Measurements from ENCODE around the gene ACVR1B.

ACVR1B gene

GRCh38 chr12:51951199-51951842, at the start of gene ACVR1B:
TSS of gene ACVR1B (plus strand) at chr12:51951699. CDS start at chr12:51951744, 45 bp downstream.
- DNase-seq (ENCODE audit: low read depth in 2 of 2, low spot score in 1 of 2): peak; percentile 82 to 85

GRCh38 chr12:51901881-51902280, 49.6 kb upstream of the ACVR1B start:
- DNase-seq (ENCODE audit: low read depth in 2 of 2, low spot score in 1 of 2): no peak

- no peak for DNase-seq (ENCODE audit: low read depth in 2 of 2, low spot score in 1 of 2)
Measured at GRCh38 chr12:51904951-51905470, 46.5 kb upstream of the ACVR1B start.

GRCh38 chr12:51905471-51906429, 45.7 kb upstream of the ACVR1B start:
- DNase-seq (ENCODE audit: low read depth in 2 of 2, low spot score in 1 of 2): no peak

- no peak for DNase-seq (ENCODE audit: low read depth in 2 of 2, low spot score in 1 of 2)
Measured at GRCh38 chr12:51906430-51907082, 44.9 kb upstream of the ACVR1B start.

GRCh38 chr12:51907083-51907855, 44.2 kb upstream of the ACVR1B start, which contains the start of gene ACVRL1:
TSS of gene ACVRL1 (plus strand) at chr12:51907504. CDS start at chr12:51912475, 4,971 bp downstream.
- DNase-seq (ENCODE audit: low read depth in 2 of 2, low spot score in 1 of 2): no peak

GRCh38 chr12:51907856-51908425, 43.6 kb upstream of the ACVR1B start:
- no peak for DNase-seq (ENCODE audit: low read depth in 2 of 2, low spot score in 1 of 2)

GRCh38 chr12:51908876-51909592, 42.5 kb upstream of the ACVR1B start:
- no peak for DNase-seq (ENCODE audit: low read depth in 2 of 2, low spot score in 1 of 2)

GRCh38 chr12:51910168-51910567, 41.3 kb upstream of the ACVR1B start:
- DNase-seq (ENCODE audit: low read depth in 2 of 2, low spot score in 1 of 2): no peak

- no peak for DNase-seq (ENCODE audit: low read depth in 2 of 2, low spot score in 1 of 2)
Measured at GRCh38 chr12:51910691-51911090, 40.8 kb upstream of the ACVR1B start.

- no peak for DNase-seq (ENCODE audit: low read depth in 2 of 2, low spot score in 1 of 2)
Measured at GRCh38 chr12:51911307-51911706, 40.2 kb upstream of the ACVR1B start.

- DNase-seq (ENCODE audit: low read depth in 2 of 2, low spot score in 1 of 2): no peak
Measured at GRCh38 chr12:51911788-51912711, 39.4 kb upstream of the ACVR1B start.

- no peak for DNase-seq (ENCODE audit: low read depth in 2 of 2, low spot score in 1 of 2)
Measured at GRCh38 chr12:51913071-51914033, 38.1 kb upstream of the ACVR1B start.

GRCh38 chr12:51914034-51914923, 37.2 kb upstream of the ACVR1B start:
- DNase-seq (ENCODE audit: low read depth in 2 of 2, low spot score in 1 of 2): no peak

GRCh38 chr12:51915003-51915625, 36.4 kb upstream of the ACVR1B start:
- DNase-seq (ENCODE audit: low read depth in 2 of 2, low spot score in 1 of 2): no peak

- no peak for DNase-seq (ENCODE audit: low read depth in 2 of 2, low spot score in 1 of 2)
Measured at GRCh38 chr12:51915951-51916350, 35.5 kb upstream of the ACVR1B start.
